ENCODE results near the gene LATS2. TPM values are rescaled to one million over a fixed set of nuclear protein-coding genes. Genes with fewer than 3 reads are reported as not detected.
"Not testable (repeated sequence)": the region's sequence is repeated elsewhere in the genome, so short reads cannot be mapped to it uniquely, and the experiment has no call there.

Gene LATS2
- total RNA-seq, 2 donors from 2014 or later = 1.7 to 8.4 TPM

DNA sequence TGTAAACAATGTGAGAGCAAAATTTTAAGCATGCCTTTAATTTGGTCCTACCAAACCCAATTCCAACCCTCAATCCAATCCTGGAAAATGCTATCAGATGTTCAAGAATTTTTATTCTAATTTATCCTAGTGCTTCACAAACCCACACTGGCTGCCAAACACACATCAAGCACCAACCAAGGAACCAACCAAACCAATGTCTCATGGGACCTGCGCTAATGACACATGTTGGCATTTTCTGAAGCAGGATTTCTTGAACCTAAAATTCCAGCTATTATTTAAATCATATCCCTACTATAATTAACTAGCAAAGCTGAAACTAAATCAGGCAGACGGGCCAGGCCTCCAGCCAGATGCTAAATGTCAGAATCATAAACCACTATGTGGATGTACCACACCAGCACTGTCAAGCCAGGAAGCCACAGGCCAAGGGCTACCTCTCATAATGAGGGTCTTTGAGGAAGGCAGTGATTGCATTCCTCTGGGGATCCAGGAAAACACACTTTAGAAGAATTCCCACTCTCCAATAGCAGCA lies 5.8 kb downstream of the LATS2 start:
- H3K27ac Mint-ChIP-seq = no peak overlapping the region
- DNase-seq (ENCODE audit: low spot score in 2 of 2) = no peak
- no peaks in the 10 kb centered on the region for H3K9me3 Mint-ChIP-seq
- no peak for ATAC-seq
- H3K36me3 Mint-ChIP-seq = no peaks in the 10 kb centered on the region

GRCh38 chr13:21055016-21055415 lies 6.4 kb downstream of the LATS2 start:
- Mint-ChIP-seq H3K9me3 (no peaks in the 10 kb centered on the region), H3K27ac (no peak overlapping the region), H3K36me3 (no peaks in the 10 kb centered on the region)
- no peak for ATAC-seq
- no peak for DNase-seq (ENCODE audit: low spot score in 2 of 2)

GRCh38 chr13:21054313-21054712 lies 7.1 kb downstream of the LATS2 start:
- H3K9me3 Mint-ChIP-seq = no peaks in the 10 kb centered on the region
- H3K36me3 Mint-ChIP-seq = no peaks in the 10 kb centered on the region
- ATAC-seq (no peak), DNase-seq (ENCODE audit: low spot score in 2 of 2) (no peak)
- no peak overlapping the region for H3K27ac Mint-ChIP-seq

DNA sequence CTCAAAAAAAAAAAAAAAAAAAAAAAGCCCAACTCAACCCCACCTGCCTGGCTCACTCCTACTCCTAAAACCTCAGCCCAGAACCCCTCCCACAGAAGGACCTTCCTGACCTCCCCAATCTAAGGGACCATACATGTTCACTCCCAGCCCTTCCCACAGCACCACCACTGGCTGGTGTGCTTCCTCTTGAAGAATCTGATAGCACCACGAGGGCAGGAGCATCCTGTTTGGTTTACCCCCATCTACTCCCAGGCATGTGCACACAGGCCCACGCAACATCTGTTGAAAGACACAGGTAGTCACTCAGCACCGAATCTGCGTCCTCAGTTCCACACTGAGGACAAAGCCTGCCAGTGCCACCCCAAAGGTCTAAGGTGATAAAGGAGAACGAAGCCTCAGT lies 8.2 kb downstream of the LATS2 start:
- Mint-ChIP-seq H3K36me3 (no peaks in the 10 kb centered on the region), H3K9me3 (no peaks in the 10 kb centered on the region), H3K27ac (no peak overlapping the region)
- no peak for ATAC-seq
- DNase-seq (ENCODE audit: low spot score in 2 of 2) = no peak

- DNase-seq (ENCODE audit: low spot score in 2 of 2) (no peak), ATAC-seq (no peak)
- no peaks in the 10 kb centered on the region for H3K9me3 Mint-ChIP-seq
- no peak overlapping the region for H3K27ac Mint-ChIP-seq
- H3K36me3 Mint-ChIP-seq = no peaks in the 10 kb centered on the region
Measured at GRCh38 chr13:21051675-21052074, 9.7 kb downstream of the LATS2 start.

DNA sequence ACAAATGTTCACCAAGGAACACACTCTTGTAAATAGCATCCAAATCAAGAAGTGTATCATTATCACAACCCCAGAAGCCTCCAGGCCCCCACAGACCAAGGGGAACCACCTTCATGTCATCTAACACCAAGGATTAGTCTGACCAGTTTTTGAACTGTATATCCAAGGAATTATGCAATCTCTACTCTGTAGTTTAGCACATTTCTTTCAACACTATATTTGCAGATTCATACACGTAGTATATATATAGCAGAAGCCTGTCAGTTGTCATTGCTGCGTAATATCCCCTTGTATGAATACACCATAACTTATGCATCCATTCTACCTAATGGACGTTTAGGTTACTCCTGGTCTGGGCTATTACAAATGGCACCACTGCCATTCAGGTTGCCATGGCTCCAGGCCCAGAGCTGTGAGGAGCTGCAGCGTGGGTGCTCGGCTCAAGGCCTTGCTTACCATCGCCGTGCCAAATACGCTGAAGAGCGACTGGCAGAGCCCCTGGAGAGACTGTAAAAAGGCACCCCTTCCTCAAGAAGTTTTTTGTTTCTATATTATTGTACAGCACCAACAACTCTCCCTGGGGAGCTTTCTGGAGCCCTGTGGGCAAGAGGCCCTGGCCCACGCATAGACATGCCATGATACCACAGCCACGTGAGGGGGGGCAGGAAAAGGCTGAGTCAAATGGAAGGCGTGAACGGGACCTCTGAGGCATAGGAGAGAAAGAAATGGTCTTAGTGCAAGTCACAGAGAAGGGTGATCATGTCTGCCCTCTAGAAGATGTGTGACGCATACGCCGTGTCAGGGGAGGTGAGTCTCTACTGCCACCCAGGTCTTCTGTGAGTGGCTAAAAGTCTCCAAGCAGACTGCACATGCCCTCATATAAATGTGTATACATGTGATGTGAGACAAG lies 10.8 kb downstream of the LATS2 start:
- H3K36me3 Mint-ChIP-seq = no peaks in the 10 kb centered on the region
- DNase-seq (ENCODE audit: low spot score in 2 of 2) = no peak
- peak in 1 of 2 donors; percentile 50 for ATAC-seq
- peak overlapping the region; percentile 52 to 70 for H3K27ac Mint-ChIP-seq
- H3K9me3 Mint-ChIP-seq = no peaks in the 10 kb centered on the region

DNA sequence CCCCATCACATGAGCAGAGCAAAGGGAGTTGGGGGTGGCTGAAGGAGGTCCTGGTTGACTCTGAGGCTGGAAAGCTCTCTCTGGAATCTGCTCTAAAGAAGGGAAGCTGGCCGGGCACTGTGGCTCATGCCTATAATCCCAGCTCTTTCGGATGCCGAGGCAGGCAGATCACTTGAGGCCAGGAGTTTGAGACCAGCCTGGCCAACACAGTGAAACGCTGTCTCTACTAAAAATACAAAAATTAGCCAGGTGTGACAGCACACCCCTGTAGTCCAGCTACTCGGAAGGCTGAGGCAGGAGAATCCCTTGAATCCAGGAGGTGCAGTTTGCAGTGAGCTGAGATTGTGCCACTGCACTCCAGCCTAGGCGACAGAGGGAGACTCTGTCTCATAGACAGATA lies 11.7 kb downstream of the LATS2 start:
- DNase-seq (ENCODE audit: low spot score in 2 of 2); ATAC-seq; H3K27ac Mint-ChIP-seq; H3K36me3 Mint-ChIP-seq; H3K9me3 Mint-ChIP-seq: not testable (repeated sequence)

DNA sequence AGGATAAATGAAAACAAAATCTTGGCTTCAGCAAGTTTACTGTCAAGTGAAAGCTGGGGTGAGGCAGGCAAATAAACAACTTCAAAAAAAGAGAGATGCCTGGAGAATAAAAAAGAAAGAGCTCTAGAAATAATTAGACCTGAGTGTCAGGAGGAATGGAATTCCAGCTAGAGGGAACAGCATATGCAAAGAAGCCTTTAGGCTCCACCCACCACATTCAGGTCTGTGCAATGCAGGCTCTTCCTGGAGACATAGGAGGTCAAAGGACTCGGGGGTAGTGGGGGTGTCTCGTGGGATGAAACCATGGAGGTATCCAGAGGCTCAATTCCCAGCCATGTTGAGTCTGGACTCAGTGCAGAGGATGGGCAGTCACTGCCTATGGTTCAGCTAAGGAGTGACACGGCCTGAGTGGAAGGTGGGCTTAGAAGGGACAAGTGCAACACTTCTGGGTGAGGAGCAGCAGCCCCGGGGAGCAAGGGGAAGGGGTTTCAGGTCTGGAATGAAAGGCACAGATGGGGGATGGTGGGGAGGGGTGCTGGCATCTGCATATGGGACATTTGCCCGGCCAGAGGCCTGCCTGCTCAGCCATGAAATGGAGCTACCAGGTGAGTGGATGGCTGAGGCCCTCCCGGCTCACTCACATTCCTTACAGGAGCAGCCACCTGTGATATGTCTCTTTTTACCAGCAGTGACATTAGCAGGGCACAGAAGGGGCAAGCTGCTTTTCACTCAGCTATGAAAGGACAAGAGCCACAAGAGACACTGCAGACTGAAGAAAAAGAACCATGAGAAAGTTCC lies 12.3 kb downstream of the LATS2 start:
- Mint-ChIP-seq H3K9me3 (no peaks in the 10 kb centered on the region), H3K27ac (no peak overlapping the region), H3K36me3 (no peaks in the 10 kb centered on the region)
- no peak for ATAC-seq
- DNase-seq (ENCODE audit: low spot score in 2 of 2) = no peak

GRCh38 chr13:21047591-21048282 lies 13.6 kb downstream of the LATS2 start:
- Mint-ChIP-seq H3K27ac (no peak overlapping the region), H3K9me3 (no peaks in the 10 kb centered on the region), H3K36me3 (no peaks in the 10 kb centered on the region)
- ATAC-seq (no peak), DNase-seq (ENCODE audit: low spot score in 2 of 2) (no peak)

DNA sequence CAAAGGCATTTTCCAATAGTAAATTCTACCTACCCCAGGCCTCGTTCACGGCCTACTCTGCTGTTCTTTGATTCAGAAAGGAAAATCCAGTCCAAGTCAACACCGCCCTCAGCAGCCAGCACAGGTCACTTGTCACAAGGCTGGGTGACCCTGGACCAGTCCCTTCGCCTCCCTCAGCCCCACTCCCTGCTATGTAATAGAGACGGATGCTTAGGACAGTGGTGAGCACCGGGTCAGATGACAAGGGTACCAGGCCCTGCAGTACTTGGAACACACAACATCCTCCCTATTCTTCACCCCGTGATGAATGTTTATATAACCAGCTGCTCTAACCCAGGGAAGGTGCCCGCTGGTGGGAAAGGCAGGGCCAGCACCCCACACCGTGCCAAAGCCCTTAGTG lies 14.3 kb downstream of the LATS2 start:
- Mint-ChIP-seq H3K9me3 (no peaks in the 10 kb centered on the region), H3K27ac (no peak overlapping the region), H3K36me3 (no peaks in the 10 kb centered on the region)
- DNase-seq (ENCODE audit: low spot score in 2 of 2) = no peak
- no peak for ATAC-seq

GRCh38 chr13:21046203-21046602 lies 15.2 kb downstream of the LATS2 start:
- H3K9me3 Mint-ChIP-seq = no peaks in the 10 kb centered on the region
- DNase-seq (ENCODE audit: low spot score in 2 of 2) (no peak), ATAC-seq (no peak)
- H3K36me3 Mint-ChIP-seq = no peaks in the 10 kb centered on the region
- no peak overlapping the region for H3K27ac Mint-ChIP-seq

DNA sequence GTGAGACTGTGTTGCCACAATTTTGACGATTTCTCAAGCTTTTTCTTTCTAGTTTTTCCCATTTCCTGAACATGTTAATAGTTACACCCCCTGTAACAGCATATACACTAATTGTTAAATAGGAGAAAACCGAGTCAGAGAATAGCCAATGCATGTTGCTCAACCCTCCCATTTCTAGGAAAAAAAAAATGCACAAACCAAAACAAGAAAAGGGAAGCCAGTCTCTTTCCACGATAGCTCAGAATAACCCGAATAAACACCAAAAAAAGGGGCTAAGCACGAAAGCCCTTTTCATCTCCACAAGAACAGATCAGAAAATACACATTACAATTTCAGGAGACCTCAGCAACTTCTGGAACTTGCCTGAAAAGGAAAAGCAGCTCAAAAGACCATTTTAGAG lies 16.3 kb downstream of the LATS2 start:
- Mint-ChIP-seq H3K36me3 (no peaks in the 10 kb centered on the region), H3K27ac (no peak overlapping the region), H3K9me3 (no peaks in the 10 kb centered on the region)
- DNase-seq (ENCODE audit: low spot score in 2 of 2) = no peak
- ATAC-seq = no peak

DNA sequence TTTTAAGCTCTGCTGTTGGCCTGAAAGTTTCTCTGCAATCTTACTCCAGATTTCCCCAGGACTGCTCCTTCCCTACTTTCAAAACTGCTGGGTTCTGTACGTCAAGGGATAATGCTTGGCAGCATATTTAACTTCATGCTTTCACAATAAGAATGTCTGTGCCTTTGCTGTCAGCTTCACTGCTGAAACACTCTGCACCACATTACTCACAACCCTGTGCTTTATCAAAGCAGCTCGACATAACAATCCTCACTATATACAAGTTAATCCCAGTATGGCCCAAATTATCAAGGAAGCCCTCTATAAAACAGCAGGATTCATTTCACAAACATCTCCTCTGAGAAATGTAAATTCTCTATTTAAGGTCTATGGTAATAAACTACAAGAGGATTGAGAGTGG lies 17.5 kb downstream of the LATS2 start:
- H3K27ac Mint-ChIP-seq = no peak overlapping the region
- ATAC-seq = no peak
- no peaks in the 10 kb centered on the region for H3K36me3 Mint-ChIP-seq
- DNase-seq (ENCODE audit: low spot score in 2 of 2) = no peak
- H3K9me3 Mint-ChIP-seq = no peaks in the 10 kb centered on the region

- no peak for DNase-seq (ENCODE audit: low spot score in 2 of 2)
- Mint-ChIP-seq H3K27ac (no peak overlapping the region), H3K9me3 (no peaks in the 10 kb centered on the region), H3K36me3 (no peaks in the 10 kb centered on the region)
- no peak for ATAC-seq
Measured at GRCh38 chr13:21040120-21040826, 21.1 kb downstream of the LATS2 start.

GRCh38 chr13:21039097-21039800 lies 22.1 kb downstream of the LATS2 start:
- no peak for DNase-seq (ENCODE audit: low spot score in 2 of 2)
- H3K36me3 Mint-ChIP-seq = no peaks in the 10 kb centered on the region
- peak overlapping the region in 1 of 2 donors; percentile 70 for H3K27ac Mint-ChIP-seq
- no peak for ATAC-seq
- no peaks in the 10 kb centered on the region for H3K9me3 Mint-ChIP-seq

GRCh38 chr13:21037656-21038055 lies 23.7 kb downstream of the LATS2 start:
- no peak overlapping the region for H3K27ac Mint-ChIP-seq

More at GRCh38 chr13:21037656-21038055, 23.7 kb downstream of the LATS2 start:
- DNase-seq (ENCODE audit: low spot score in 2 of 2) (no peak), ATAC-seq (no peak)
- Mint-ChIP-seq H3K9me3 (no peaks in the 10 kb centered on the region), H3K36me3 (no peaks in the 10 kb centered on the region)
